ENCODE data around the gene NUP85. TPM values are rescaled to one million over a fixed set of nuclear protein-coding genes. Genes with fewer than 3 reads are reported as not detected.

NUP85 gene
- total RNA-seq, 4 donors from 2014 or later: 34.0 to 52.8 (median 36.7) TPM

Other genes starting within 250 kb of the NUP85 start
- gene HID1, start 232.9 kb upstream of the NUP85 start, total RNA-seq: 100 to 1,000 TPM in 3 of 4 donors, 10 to 100 TPM in 1; 80.0 to 148 (median 124) TPM
- 10 to 100 TPM in 3 of 4 donors, 1 to 10 TPM in 1; 7.4 to 80.7 (median 53.9) TPM for gene CDR2L, start 218.0 kb upstream of the NUP85 start, total RNA-seq
- 10 to 100 TPM; 17.3 to 42.7 (median 32.2) TPM for gene MRPL58, start 193.0 kb upstream of the NUP85 start, total RNA-seq
- gene ATP5PD, start 158.7 kb upstream of the NUP85 start, total RNA-seq: 100 to 1,000 TPM; 202 to 302 (median 247) TPM
- gene KCTD2, start 158.5 kb upstream of the NUP85 start, total RNA-seq: 10 to 100 TPM; 14.9 to 23.5 (median 20.4) TPM
- gene SLC16A5, start 117.7 kb upstream of the NUP85 start, total RNA-seq: 100 to 1,000 TPM in 3 of 4 donors, 10 to 100 TPM in 1; 47.9 to 211 (median 147) TPM
- 10 to 100 TPM in 3 of 4 donors, 1 to 10 TPM in 1; 4.1 to 27.0 (median 24.1) TPM for gene ARMC7, start 95.7 kb upstream of the NUP85 start, total RNA-seq
- gene NT5C, start 73.9 kb upstream of the NUP85 start, total RNA-seq: 100 to 1,000 TPM; 151 to 176 (median 156) TPM
- gene JPT1, start 51.2 kb upstream of the NUP85 start, total RNA-seq: 100 to 1,000 TPM; 132 to 261 (median 202) TPM
- 10 to 100 TPM; 22.5 to 52.8 (median 37.4) TPM for gene SUMO2, start 22.7 kb upstream of the NUP85 start, total RNA-seq
- gene GGA3, start 55.9 kb downstream of the NUP85 start, total RNA-seq: 100 to 1,000 TPM in 1 of 4 donors, 10 to 100 TPM in 3; 34.0 to 153 (median 77.0) TPM
- gene MRPS7, start 56.2 kb downstream of the NUP85 start, total RNA-seq: 10 to 100 TPM; 23.9 to 53.6 (median 45.3) TPM
- gene MIF4GD, start 65.6 kb downstream of the NUP85 start, total RNA-seq: 10 to 100 TPM; 14.5 to 35.5 (median 18.9) TPM
- gene SLC25A19, start 83.8 kb downstream of the NUP85 start, total RNA-seq: 10 to 100 TPM in 3 of 4 donors, 1 to 10 TPM in 1; 8.2 to 24.8 (median 17.0) TPM
- gene GRB2, start 200.0 kb downstream of the NUP85 start, total RNA-seq: 100 to 1,000 TPM in 2 of 4 donors, 10 to 100 TPM in 2; 64.8 to 120 (median 98.3) TPM